Activated T-cell treated with anti-CD3 and anti-CD28 coated beads, Interleukin-2, amount 50 U/mL, for 24 hours (primary cell): ENCODE data around the gene ZC3H12D.
"Not testable (repeated sequence)": the region's sequence is repeated elsewhere in the genome, so short reads cannot be mapped to it uniquely, and the experiment has no call there.

Experiments
- DNase-seq: peaks from one replicate; pipeline ENCODE4 v3.0.0-alpha.2; 2020
- H3K27ac Mint-ChIP-seq: 2 replicates; pipeline ENCODE4 v1.8.0; 2020; ENCODE audit warnings: mild to moderate bottlenecking, mixed read lengths
- H3K27me3 Mint-ChIP-seq: 2 replicates; pipeline ENCODE4 v1.8.0; 2020; ENCODE audit warnings: mixed read lengths
- H3K36me3 Mint-ChIP-seq: 2 replicates; pipeline ENCODE4 v1.8.0; 2020; ENCODE audit warnings: low read depth, mixed read lengths
- H3K4me1 Mint-ChIP-seq: 2 replicates; pipeline ENCODE4 v1.8.0; 2020; ENCODE audit warnings: low read depth, mixed read lengths
- H3K4me3 Mint-ChIP-seq: 2 replicates; pipeline ENCODE4 v1.8.0; 2020; ENCODE audit warnings: mild to moderate bottlenecking, moderate library complexity, mixed read lengths
- H3K9me3 Mint-ChIP-seq: 2 replicates; pipeline ENCODE4 v1.8.0; 2020; ENCODE audit warnings: mixed read lengths

ZC3H12D gene

DNA sequence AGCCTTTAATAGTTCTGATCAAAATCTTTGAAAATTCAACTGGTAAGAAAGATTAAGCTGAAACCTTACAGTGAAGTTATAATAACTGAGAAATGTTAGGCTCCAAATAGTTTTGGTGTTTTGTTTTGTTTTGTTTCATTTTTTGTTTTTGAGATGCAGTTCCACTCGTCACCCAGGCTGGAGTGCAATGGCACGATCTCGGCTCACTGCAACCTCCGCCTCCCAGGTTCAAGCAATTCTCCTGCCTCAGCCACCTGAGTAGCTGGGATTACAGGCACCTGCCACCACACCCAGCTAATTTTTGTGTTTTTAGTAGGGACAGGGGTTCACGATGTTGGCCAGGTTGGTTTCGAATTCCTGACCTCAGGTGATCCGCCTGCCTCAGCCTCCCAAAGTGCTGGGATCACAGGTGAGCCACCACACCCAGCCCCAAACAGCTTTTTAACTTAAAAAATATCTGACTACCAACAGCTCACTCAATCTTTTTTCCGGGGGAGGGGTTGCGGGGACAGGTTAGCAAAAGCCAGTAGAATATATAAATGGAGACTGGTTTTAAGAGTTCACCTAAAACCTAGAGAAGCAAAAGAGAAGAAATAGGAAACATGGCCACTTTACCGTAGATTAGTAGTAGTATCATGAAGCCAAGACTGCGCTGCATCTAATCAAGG is 10.7 kb upstream of the ZC3H12D start:
- H3K9me3 Mint-ChIP-seq, DNase-seq, H3K27me3 Mint-ChIP-seq: not testable (repeated sequence)
- Mint-ChIP-seq H3K4me3 (peak overlapping the region; percentile 68), H3K4me1 (peaks cover 85% of the 10 kb centered on the region), H3K27ac (peak overlapping the region; percentile 96), H3K36me3 (peaks cover 16% of the 10 kb centered on the region)

DNA sequence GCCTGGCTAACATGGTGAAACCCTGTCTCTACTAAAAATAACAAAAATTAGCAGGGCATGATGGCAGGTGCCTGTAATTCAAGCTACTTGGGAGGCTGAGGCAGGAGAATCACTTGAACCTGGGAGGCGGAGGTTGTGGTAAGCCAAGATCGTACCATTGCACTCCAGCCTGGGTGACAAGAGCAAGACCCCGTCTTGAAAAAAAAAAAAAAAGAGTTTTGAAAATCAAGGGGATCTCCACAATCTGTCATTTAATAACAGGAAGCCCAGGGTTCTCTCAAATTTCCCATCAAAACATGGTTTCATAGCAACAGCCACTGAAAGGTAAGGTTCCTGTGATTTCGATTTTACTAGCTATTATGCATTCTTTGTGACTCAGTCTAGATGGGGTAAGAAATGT is 10.0 kb upstream of the ZC3H12D start:
- peak overlapping the region; percentile 68 for H3K4me3 Mint-ChIP-seq
- H3K27ac Mint-ChIP-seq = peak overlapping the region; percentile 96
- DNase-seq = peak; percentile 66
- H3K36me3 Mint-ChIP-seq = peaks cover 10% of the 10 kb centered on the region
- H3K27me3 Mint-ChIP-seq, H3K9me3 Mint-ChIP-seq: not testable (repeated sequence)
- peaks cover 85% of the 10 kb centered on the region for H3K4me1 Mint-ChIP-seq

DNA sequence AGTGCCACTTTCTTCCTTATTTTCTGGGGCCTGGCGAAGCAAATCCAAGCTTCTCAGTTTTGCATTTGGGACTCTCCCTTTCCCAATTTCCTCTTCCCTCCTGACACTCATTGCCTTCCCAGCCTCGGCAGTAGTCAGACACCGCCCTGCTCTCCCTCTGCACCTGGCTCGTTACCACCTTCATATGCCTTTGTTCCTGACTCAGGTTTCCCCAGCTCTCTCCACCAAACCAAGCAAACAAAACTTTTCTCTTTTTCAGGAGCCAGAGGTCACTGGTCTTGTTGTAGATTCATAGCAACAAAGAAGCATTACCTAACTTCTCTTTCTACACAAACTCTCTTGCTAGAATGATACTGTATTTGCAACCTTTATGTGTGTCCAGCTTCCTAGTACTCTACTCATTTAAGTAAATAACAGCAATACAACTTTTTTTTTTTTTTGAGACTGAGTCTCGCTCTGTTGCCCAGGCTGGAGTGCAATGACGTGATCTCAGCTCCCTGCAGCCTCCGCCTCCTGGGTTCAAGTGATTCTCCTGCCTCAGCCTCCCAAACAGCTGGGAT is 9.0 kb upstream of the ZC3H12D start:
- peak overlapping the region; percentile 96 for H3K27ac Mint-ChIP-seq
- no peak for DNase-seq
- peaks cover 86% of the 10 kb centered on the region for H3K4me1 Mint-ChIP-seq

DNA sequence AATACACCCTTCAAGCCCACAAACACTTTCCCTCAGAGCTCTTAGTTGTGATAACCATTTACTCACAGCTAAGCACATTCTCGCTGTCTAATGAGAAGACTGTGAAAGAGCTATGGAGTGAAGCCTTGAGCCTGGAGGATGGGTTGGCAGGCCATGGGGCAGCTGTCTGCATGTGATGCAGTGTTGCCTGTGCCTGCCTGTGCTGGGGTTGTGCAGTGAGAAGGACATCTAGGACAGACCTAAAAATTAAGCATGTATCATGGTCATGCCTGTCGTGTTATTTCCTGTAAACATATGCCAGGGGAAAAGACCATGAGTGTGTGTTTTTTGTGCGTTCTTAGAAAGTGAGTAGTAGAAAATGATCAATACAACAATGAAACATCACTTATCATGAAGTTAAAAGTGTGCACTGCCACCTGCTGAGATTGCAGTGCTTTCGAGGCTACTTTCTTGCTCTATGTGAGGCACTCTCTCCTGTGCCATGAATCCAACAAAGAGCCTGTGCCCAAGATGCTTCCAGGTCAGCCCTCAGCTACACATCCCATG is 8.1 kb upstream of the ZC3H12D start:
- no peak for DNase-seq
- Mint-ChIP-seq H3K36me3 (peaks cover 8% of the 10 kb centered on the region), H3K9me3 (no peaks in the 10 kb centered on the region), H3K27me3 (no peaks in the 10 kb centered on the region), H3K4me3 (no peak overlapping the region), H3K27ac (peak overlapping the region; percentile 84), H3K4me1 (peaks cover 90% of the 10 kb centered on the region)

More for the DNA sequence above, 9.0 kb upstream of the ZC3H12D start:
- H3K4me3 Mint-ChIP-seq = no peak overlapping the region
- no peaks in the 10 kb centered on the region for H3K27me3 Mint-ChIP-seq
- peaks cover 8% of the 10 kb centered on the region for H3K36me3 Mint-ChIP-seq
- no peaks in the 10 kb centered on the region for H3K9me3 Mint-ChIP-seq

DNA sequence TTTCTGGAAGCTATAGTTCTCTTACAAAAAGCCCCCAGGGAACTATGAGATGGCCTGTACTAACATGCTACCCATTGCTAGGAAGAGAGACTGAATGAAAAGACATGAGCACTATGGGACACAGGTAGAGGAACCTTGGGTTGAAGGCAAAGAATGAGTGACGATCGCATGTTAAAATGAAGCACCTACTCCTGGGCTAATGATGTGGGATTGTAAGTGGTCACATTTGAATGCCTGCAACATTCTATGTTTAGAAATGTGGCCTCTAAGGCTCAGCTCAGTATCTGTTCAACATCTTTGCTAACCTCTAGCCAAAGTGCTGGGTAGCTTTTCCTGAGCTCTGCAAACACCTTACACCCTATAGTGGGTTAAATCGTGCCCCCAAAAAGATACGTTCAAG is 5.2 kb upstream of the ZC3H12D start:
- Mint-ChIP-seq H3K4me1 (peaks cover 78% of the 10 kb centered on the region), H3K36me3 (no peaks in the 10 kb centered on the region), H3K9me3 (no peaks in the 10 kb centered on the region), H3K27me3 (no peaks in the 10 kb centered on the region), H3K4me3 (no peak overlapping the region), H3K27ac (peak overlapping the region; percentile 2)
- no peak for DNase-seq

DNA sequence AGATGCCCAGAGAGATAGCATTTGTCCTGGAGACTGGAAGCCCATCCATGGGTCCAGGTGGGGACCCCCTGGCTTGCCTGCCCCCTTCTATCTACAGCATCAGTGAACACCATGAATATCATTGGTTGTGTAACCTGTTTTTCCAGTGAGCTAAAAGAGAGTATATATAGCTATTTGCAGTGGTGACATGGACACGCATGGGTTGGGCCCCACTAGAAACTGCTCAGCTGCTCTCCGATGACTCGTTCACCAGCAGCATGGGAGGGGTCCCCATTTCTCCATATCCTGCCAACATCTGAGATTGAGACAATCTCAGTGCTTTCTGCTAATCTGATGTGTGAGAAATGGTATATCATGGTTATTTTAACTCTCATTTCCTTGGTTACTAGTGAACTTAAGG is 4.0 kb upstream of the ZC3H12D start:
- Mint-ChIP-seq H3K27ac (peak overlapping the region; percentile 73), H3K9me3 (no peaks in the 10 kb centered on the region), H3K27me3 (no peaks in the 10 kb centered on the region), H3K4me1 (peaks cover 76% of the 10 kb centered on the region), H3K36me3 (peaks cover 10% of the 10 kb centered on the region), H3K4me3 (no peak overlapping the region)
- peak; percentile 33 for DNase-seq

DNA sequence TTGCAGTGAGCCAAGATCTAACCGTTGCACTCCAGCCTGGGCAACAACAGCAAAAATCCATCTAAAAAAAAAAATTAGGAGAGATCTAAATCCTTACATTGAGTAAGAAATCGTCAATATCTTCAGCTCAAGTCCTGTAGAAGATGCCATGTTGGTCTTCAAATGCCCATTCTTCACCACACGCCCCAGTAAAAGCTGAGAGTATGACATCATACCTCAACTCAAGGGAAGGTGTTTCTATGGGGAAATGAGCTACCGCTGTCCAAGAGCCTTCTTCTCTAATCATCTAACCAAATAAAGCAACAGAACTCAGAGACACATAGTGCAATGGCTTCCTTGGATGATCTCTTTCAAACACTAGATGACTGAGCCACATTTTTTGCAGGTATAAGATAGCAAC is 2.5 kb upstream of the ZC3H12D start:
- peaks cover 73% of the 10 kb centered on the region for H3K4me1 Mint-ChIP-seq
- H3K9me3 Mint-ChIP-seq = no peaks in the 10 kb centered on the region
- no peak overlapping the region for H3K4me3 Mint-ChIP-seq
- no peak overlapping the region for H3K27ac Mint-ChIP-seq
- H3K36me3 Mint-ChIP-seq = peaks cover 25% of the 10 kb centered on the region
- H3K27me3 Mint-ChIP-seq = no peaks in the 10 kb centered on the region
- no peak for DNase-seq

DNA sequence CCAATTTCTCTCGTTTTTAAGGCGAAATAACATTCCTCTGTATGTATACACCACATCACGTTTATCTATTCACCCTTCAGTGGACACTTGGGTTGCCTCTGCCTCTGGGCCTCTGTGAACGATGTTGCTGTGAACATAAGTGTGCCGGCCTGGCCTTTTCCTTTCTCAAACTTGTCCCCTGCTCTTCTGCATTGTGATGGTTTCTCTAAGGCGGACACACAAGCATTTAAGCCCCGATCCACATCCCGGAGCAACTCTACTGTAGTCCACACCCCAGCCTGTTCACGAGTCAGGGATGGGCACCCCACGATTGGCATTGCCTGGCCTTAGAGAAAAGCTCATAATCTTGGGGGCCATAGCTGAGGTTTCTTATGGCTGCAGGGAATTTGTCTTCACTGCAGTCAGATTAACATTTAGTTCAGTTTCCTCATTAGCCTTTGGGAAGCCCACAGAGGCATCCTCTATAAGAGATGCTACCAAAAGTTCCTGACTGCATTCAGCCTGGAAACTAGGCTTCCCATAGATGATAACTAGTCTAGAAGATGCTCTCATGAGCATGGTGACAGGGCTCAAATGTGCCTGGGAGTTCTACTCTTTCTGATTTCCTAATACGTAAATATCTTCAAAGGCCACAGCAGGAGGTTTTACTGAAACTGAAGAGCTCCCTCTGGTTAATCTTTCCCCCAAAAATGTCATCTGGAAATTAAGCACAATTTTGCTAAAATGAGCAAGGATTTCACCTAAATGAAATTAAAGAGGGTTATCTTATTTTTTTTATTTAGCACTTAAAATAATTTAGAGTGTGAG is 762 bp downstream of the ZC3H12D start:
- H3K36me3 Mint-ChIP-seq = peaks cover 58% of the 10 kb centered on the region
- peak; percentile 48 for DNase-seq
- H3K9me3 Mint-ChIP-seq = no peaks in the 10 kb centered on the region
- H3K4me1 Mint-ChIP-seq = peaks cover 79% of the 10 kb centered on the region
- H3K27me3 Mint-ChIP-seq = no peaks in the 10 kb centered on the region
- peak overlapping the region; percentile 96 for H3K27ac Mint-ChIP-seq
- peak overlapping the region; percentile 95 for H3K4me3 Mint-ChIP-seq

DNA sequence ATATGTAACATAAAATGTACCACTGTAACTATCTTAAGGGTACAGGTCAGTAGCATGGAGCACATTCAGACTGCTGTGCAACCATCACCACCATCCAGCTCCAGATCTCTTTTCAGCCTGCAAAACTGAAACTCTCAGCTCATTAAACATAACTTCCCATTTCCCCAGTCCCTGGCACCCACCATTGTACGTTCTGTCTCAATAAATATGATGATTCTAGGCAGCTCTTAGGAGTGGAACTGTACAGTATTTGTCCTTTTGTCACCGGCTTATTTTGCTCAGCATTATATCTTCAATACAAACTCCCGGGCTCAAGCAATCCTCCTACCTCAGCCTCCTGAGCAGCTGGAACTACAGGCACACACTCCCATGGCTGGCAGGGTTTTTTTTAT is 1.5 kb downstream of the ZC3H12D start:
- H3K4me1 Mint-ChIP-seq = peaks cover 78% of the 10 kb centered on the region
- peaks cover 64% of the 10 kb centered on the region for H3K36me3 Mint-ChIP-seq
- H3K9me3 Mint-ChIP-seq = no peaks in the 10 kb centered on the region
- H3K4me3 Mint-ChIP-seq = peak overlapping the region; percentile 95
- DNase-seq = peak; percentile 27
- no peaks in the 10 kb centered on the region for H3K27me3 Mint-ChIP-seq
- H3K27ac Mint-ChIP-seq = peak overlapping the region; percentile 96

DNA sequence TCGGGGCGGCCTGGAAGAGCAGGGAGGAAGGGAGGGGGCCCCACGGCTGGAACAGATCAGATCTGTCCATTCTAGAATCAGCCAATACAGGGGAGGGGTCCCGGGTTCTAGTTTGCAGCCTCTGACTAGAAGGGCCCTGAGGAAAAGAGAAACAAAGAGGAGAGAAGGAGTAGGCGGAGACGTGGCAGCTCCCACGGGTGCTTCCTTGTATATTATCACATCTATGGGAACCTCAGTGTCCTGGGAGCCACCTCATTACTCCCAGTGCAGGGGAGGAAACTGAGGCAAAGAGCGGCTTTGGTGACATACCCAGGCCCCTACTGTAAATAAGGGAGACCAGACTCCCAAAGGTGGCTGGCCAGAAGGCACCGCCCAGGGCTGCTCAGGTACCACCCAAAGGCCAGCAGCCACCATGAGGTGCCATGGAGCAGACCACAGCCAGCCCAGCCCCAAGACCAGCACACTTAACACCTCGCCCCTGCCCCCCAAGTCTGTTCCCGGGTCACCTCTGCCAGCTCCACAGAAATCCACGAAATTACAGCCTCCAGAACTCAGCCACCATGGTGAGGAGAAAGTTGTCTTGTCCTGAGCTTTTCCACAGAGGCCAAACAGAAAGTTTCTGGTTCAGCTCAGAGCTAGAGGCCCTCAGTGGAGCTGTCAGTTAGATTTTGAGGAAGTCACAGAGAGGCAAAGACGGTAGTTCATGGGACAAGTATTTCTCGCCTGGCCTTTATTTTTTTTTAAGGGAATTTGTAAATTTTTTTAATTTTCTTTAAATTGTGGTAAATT is 2.1 kb downstream of the ZC3H12D start:
- H3K4me3 Mint-ChIP-seq = peak overlapping the region; percentile 95
- peaks cover 67% of the 10 kb centered on the region for H3K36me3 Mint-ChIP-seq
- no peaks in the 10 kb centered on the region for H3K27me3 Mint-ChIP-seq
- DNase-seq = peak; percentile 63
- H3K27ac Mint-ChIP-seq = peak overlapping the region; percentile 96
- H3K4me1 Mint-ChIP-seq = peaks cover 74% of the 10 kb centered on the region
- no peaks in the 10 kb centered on the region for H3K9me3 Mint-ChIP-seq

DNA sequence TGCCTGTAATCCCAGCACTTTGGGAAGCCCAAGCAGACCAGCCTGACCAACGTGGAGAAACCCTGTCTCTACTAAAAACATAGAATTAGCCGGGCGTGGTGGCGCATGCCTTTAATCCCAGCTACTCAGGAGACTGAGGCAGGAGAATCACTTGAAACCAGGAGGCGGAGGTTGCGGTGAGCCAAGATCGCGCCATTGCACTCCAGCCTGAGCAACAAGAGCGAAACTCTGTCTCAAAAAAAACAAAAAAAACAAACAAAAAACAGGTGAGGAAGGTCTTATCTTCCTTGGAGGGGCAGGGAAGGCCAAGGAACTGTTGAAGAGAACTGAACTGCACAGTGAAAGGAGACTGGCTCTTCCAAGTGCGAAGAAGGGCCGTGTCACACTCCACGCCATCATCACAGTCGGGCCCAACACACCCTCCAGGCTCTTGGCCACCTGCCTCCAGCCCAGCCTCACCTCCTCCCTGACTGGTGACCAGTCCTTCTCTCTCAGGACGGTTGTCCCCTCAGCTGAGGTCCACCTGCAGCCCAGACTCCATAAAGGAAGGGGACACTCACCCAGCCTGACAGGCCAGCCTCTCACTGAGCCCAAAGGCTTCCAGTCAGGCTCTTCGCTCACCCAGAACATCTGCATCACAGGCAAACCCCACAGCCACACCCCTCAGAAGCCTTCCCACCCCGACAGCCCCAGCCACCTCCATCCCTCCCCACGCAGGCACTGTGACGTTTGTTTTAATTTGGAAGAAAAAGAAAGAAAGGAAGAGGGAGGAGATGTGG is 4.1 kb downstream of the ZC3H12D start:
- Mint-ChIP-seq H3K27ac (peak overlapping the region; percentile 96), H3K4me1 (peaks cover 78% of the 10 kb centered on the region), H3K9me3 (no peaks in the 10 kb centered on the region), H3K4me3 (peak overlapping the region; percentile 95), H3K27me3 (no peaks in the 10 kb centered on the region), H3K36me3 (peaks cover 84% of the 10 kb centered on the region)
- peak; percentile 61 for DNase-seq

DNA sequence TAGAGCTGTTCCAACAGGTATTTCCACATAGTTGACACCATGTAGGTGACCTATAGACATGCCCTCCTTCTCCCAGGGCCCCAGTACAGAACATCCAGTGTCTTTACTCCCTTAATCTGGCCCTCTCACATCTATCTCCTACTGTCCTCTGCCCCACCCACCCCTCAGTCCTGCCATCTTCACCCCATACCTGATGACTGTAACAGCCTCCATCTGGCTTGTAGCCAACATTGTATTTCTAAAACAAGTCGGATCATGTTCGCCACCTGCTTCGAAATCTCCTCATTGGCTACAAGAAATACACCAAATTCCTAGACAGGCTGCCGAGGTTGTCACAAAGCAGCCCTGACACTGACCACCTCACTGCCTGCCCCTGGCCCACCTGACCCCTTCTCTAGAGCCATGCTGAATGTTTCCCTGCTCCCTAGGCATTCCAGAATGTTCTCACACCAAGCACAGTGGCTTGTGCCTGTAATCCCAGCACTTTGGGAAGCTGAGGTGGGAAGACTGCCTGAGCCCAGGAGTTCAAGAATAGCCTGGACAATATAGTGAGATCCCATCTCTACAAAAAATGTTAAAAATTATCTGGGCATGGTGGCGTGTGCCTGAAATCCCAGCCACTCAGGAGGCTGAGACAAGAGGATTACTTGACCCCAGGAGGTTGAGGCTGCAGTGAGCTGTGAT is 6.0 kb downstream of the ZC3H12D start:
- Mint-ChIP-seq H3K4me1 (peaks cover 74% of the 10 kb centered on the region), H3K27ac (peak overlapping the region; percentile 75), H3K4me3 (peak overlapping the region; percentile 95), H3K36me3 (peaks cover 88% of the 10 kb centered on the region), H3K27me3 (no peaks in the 10 kb centered on the region), H3K9me3 (no peaks in the 10 kb centered on the region)
- DNase-seq = peak; percentile 25

DNA sequence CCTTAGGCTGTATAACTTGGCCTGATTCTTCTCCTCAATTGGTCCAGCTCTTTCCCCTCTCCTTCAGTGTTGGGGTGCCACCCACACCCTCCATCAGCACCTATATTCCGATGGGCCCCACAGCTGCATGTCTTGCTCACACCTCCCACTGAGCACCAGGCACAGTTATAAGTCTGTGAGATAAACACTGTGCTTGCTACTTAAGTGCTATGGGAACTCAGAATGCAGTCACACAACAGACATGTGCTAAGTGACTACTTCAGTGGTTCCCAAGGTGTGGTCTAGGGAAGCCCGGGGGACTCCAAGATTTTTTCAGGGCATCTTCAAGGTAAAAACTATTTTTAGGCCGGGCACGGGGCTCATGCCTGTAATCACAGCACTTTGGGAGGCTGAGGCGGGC is 7.3 kb downstream of the ZC3H12D start:
- Mint-ChIP-seq H3K27me3 (no peaks in the 10 kb centered on the region), H3K4me1 (peaks cover 78% of the 10 kb centered on the region), H3K4me3 (peak overlapping the region; percentile 36)

More for the DNA sequence above, 7.3 kb downstream of the ZC3H12D start:
- no peaks in the 10 kb centered on the region for H3K9me3 Mint-ChIP-seq
- peaks cover 88% of the 10 kb centered on the region for H3K36me3 Mint-ChIP-seq
- peak overlapping the region; percentile 84 for H3K27ac Mint-ChIP-seq
- DNase-seq = peak; percentile 27
